ENCODE measurements around the gene ADAM12. TPM values are rescaled to one million over a fixed set of nuclear protein-coding genes. Genes with fewer than 3 reads are reported as not detected.

The ADAM12 gene
- polyA plus RNA-seq, 1 experiment: 8.6 TPM

DNA sequence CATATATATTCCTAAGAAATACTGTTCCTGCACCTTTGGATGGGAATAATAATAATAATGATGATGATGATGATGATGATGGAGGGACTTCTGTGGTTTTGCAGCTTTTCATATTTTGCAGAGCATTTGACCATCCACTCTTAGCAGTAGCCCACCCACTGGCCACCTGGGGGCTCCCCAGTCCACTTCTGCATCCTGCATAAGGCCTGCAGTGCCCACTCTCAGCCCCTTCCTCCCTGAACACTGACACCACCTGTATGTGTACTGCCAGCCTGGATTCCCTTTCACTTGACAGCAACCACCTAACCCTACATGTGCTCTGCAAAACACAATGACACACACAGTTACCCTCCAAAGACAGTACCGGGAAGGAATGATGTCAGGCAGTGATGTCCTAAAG, 131.4 kb downstream of the ADAM12 start:
- TF ChIP-seq, protein P1, sequence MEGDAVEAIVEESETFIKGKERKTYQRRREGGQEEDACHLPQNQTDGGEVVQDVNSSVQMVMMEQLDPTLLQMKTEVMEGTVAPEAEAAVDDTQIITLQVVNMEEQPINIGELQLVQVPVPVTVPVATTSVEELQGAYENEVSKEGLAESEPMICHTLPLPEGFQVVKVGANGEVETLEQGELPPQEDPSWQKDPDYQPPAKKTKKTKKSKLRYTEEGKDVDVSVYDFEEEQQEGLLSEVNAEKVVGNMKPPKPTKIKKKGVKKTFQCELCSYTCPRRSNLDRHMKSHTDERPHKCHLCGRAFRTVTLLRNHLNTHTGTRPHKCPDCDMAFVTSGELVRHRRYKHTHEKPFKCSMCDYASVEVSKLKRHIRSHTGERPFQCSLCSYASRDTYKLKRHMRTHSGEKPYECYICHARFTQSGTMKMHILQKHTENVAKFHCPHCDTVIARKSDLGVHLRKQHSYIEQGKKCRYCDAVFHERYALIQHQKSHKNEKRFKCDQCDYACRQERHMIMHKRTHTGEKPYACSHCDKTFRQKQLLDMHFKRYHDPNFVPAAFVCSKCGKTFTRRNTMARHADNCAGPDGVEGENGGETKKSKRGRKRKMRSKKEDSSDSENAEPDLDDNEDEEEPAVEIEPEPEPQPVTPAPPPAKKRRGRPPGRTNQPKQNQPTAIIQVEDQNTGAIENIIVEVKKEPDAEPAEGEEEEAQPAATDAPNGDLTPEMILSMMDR (IDR thresholded peaks at IDR 0.05; ENCODE audit: insufficient read depth, low read depth, low read length): no peak
- Histone ChIP-seq H3K27me3 (ENCODE audit: control insufficient read depth, insufficient read depth, low read length) (no peaks in the 10 kb centered on the region), H3K36me3 (ENCODE audit: control insufficient read depth, insufficient read depth, low read length) (no peaks in the 10 kb centered on the region), H3K4me3 (ENCODE audit: low read depth, low read length) (no peak overlapping the region)
- DNase-seq (ENCODE audit: low read depth): no peak
- ChIA-PET CTCF (no interaction called here), POLR2A (no interaction called here)

GRCh38 chr10:126255313-126255712, 133.0 kb downstream of the ADAM12 start:
- H3K36me3 ChIP-seq (ENCODE audit: control insufficient read depth, insufficient read depth, low read length): no peaks in the 10 kb centered on the region
- CTCF ChIA-PET: no interaction called here
- no peaks in the 10 kb centered on the region for H3K27me3 ChIP-seq (ENCODE audit: control insufficient read depth, insufficient read depth, low read length)
- H3K4me3 ChIP-seq (ENCODE audit: low read depth, low read length): no peak overlapping the region
- TF ChIP-seq, protein P1 (IDR thresholded peaks at IDR 0.05; ENCODE audit: insufficient read depth, low read depth, low read length): no peak
- POLR2A ChIA-PET: no interaction called here
- DNase-seq (ENCODE audit: low read depth): no peak

DNA sequence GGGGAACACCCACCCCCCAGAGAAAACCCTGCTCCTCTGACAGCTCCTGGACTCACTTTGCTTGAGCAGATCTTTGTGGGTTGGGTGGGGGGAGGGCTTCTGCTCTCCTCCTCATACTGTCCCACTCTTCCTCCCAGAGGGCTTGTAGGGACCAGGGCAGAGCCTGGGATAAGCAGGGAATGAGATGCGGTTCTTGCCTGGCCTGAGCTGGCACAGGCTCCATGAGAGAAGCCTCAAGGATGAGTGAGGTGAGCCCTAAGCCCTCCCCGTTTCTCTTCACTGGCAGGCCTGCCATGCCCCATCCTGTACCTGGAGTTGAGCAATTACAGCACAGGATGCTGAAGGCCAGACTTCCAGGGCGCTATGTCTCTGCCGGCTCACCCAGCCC, 134.7 kb downstream of the ADAM12 start:
- no peaks in the 10 kb centered on the region for H3K27me3 ChIP-seq (ENCODE audit: control insufficient read depth, insufficient read depth, low read length)
- DNase-seq (ENCODE audit: low read depth): no peak
- POLR2A ChIA-PET: interaction anchor here (0.6 kb wide), 3 partner anchors 32 to 649 kb away, joined by 3 to 10 read pairs (median 3); no protein-coding TSS in a partner anchor
- H3K36me3 ChIP-seq (ENCODE audit: control insufficient read depth, insufficient read depth, low read length): no peaks in the 10 kb centered on the region
- no peak overlapping the region for H3K4me3 ChIP-seq (ENCODE audit: low read depth, low read length)
- TF ChIP-seq, protein P1 (IDR thresholded peaks at IDR 0.05; ENCODE audit: insufficient read depth, low read depth, low read length): no peak
- CTCF ChIA-PET: interaction anchor here (1.2 to 1.7 kb wide), 2 partner anchors 135 to 250 kb away, joined by 4 to 6 read pairs; partner anchors contain the start of gene ADAM12

- TF ChIP-seq, protein P1 (IDR thresholded peaks at IDR 0.05; ENCODE audit: insufficient read depth, low read depth, low read length): no peak
- peak; percentile 99 for DNase-seq (ENCODE audit: low read depth)
- no peaks in the 10 kb centered on the region for H3K36me3 ChIP-seq (ENCODE audit: control insufficient read depth, insufficient read depth, low read length)
- POLR2A ChIA-PET: interaction anchor here (0.6 kb wide), 3 partner anchors 31 to 649 kb away, joined by 3 to 10 read pairs (median 3); no protein-coding TSS in a partner anchor
- no peak overlapping the region for H3K4me3 ChIP-seq (ENCODE audit: low read depth, low read length)
- CTCF ChIA-PET: interaction anchor here (1.0 to 1.7 kb wide), 3 partner anchors 135 to 251 kb away, joined by 3 to 6 read pairs (median 4); partner anchors contain the start of gene ADAM12
- no peaks in the 10 kb centered on the region for H3K27me3 ChIP-seq (ENCODE audit: control insufficient read depth, insufficient read depth, low read length)
These were observed 135.2 kb downstream of the ADAM12 start for GRCh38 chr10:126252884-126253610.

DNA sequence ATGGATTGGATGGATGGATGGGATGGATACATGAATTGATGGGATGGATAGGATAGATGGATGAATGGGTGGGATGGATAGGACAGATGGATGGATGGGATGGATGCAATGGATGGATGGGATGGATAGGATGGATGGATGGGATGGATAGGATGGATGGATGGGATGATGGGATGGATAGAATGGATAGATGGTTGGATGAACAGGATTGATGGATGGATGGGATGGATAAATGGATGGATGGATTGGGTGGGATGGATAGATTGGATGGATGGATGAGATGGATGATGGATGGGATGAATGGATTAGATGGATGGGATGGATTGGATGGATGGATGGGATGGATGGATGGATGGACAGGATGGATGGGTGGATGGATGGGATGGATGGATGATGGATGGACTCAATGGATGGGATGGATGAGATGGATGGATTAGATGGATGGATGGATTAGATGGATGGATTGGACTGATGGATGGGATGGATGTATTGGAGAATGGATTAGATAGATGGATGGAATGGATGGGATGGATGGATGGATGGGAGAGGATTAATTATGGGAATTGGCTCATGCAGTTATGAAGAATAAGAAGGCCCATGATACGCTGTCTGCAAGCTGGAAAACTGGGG, 136.4 kb downstream of the ADAM12 start:
- TF ChIP-seq, protein P1 (IDR thresholded peaks at IDR 0.05; ENCODE audit: insufficient read depth, low read depth, low read length): no peak
- POLR2A ChIA-PET: no interaction called here
- no peaks in the 10 kb centered on the region for H3K36me3 ChIP-seq (ENCODE audit: control insufficient read depth, insufficient read depth, low read length)
- DNase-seq (ENCODE audit: low read depth): no peak
- H3K27me3 ChIP-seq (ENCODE audit: control insufficient read depth, insufficient read depth, low read length): no peaks in the 10 kb centered on the region
- CTCF ChIA-PET: interaction anchor here (1.7 kb wide), 1 partner anchor 137 kb away, joined by 6 read pairs; the partner anchor contains the start of gene ADAM12
- no peak overlapping the region for H3K4me3 ChIP-seq (ENCODE audit: low read depth, low read length)
